ENCODE measurements around the gene OR52A5. TPM values are rescaled to one million over a fixed set of nuclear protein-coding genes. Genes with fewer than 3 reads are reported as not detected.
"Not testable (repeated sequence)": the region's sequence is repeated elsewhere in the genome, so short reads cannot be mapped to it uniquely, and the experiment has no call there.

Gene OR52A5
- total and polyA plus RNA-seq, 2 experiments from 2014 or later = 0.11 to 0.24 TPM

DNA sequence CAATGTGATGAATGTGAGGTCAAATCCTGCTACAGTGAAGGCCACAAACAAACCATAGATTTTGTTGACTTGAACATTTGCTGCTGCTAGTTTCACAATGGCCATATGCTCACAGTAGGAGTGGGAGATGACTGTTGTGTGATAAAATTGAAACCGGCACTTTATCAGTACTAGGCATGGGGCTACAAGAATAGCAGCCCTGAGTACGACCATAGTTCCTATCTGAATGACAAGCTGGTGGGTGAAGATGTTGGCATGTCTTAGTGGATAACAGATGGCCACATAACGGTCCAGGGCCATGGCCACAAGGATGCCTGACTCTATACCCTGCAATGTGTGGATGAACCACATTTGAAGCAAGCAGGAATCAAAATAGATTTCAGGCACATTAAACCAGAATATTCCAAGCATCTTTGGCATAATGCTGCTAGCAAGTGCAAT is 13.6 kb upstream of the OR52A5 start (continued):
- TF ChIP-seq, protein P1, sequence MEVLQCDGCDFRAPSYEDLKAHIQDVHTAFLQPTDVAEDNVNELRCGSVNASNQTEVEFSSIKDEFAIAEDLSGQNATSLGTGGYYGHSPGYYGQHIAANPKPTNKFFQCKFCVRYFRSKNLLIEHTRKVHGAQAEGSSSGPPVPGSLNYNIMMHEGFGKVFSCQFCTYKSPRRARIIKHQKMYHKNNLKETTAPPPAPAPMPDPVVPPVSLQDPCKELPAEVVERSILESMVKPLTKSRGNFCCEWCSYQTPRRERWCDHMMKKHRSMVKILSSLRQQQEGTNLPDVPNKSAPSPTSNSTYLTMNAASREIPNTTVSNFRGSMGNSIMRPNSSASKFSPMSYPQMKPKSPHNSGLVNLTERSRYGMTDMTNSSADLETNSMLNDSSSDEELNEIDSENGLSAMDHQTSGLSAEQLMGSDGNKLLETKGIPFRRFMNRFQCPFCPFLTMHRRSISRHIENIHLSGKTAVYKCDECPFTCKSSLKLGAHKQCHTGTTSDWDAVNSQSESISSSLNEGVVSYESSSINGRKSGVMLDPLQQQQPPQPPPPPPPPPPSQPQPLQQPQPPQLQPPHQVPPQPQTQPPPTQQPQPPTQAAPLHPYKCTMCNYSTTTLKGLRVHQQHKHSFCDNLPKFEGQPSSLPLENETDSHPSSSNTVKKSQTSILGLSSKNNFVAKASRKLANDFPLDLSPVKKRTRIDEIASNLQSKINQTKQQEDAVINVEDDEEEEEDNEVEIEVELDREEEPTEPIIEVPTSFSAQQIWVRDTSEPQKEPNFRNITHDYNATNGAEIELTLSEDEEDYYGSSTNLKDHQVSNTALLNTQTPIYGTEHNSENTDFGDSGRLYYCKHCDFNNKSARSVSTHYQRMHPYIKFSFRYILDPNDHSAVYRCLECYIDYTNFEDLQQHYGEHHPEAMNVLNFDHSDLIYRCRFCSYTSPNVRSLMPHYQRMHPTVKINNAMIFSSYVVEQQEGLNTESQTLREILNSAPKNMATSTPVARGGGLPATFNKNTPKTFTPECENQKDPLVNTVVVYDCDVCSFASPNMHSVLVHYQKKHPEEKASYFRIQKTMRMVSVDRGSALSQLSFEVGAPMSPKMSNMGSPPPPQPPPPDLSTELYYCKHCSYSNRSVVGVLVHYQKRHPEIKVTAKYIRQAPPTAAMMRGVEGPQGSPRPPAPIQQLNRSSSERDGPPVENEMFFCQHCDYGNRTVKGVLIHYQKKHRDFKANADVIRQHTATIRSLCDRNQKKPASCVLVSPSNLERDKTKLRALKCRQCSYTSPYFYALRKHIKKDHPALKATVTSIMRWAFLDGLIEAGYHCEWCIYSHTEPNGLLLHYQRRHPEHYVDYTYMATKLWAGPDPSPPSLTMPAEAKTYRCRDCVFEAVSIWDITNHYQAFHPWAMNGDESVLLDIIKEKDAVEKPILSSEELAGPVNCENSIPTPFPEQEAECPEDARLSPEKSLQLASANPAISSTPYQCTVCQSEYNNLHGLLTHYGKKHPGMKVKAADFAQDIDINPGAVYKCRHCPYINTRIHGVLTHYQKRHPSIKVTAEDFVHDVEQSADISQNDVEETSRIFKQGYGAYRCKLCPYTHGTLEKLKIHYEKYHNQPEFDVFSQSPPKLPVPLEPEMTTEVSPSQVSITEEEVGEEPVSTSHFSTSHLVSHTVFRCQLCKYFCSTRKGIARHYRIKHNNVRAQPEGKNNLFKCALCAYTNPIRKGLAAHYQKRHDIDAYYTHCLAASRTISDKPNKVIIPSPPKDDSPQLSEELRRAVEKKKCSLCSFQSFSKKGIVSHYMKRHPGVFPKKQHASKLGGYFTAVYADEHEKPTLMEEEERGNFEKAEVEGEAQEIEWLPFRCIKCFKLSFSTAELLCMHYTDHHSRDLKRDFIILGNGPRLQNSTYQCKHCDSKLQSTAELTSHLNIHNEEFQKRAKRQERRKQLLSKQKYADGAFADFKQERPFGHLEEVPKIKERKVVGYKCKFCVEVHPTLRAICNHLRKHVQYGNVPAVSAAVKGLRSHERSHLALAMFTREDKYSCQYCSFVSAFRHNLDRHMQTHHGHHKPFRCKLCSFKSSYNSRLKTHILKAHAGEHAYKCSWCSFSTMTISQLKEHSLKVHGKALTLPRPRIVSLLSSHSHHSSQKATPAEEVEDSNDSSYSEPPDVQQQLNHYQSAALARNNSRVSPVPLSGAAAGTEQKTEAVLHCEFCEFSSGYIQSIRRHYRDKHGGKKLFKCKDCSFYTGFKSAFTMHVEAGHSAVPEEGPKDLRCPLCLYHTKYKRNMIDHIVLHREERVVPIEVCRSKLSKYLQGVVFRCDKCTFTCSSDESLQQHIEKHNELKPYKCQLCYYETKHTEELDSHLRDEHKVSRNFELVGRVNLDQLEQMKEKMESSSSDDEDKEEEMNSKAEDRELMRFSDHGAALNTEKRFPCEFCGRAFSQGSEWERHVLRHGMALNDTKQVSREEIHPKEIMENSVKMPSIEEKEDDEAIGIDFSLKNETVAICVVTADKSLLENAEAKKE (CRISPR knock-in tag; IDR thresholded peaks at IDR 0.05) = no peak
- TF ChIP-seq EZH2phosphoT487 (IDR thresholded peaks at IDR 0.05; ENCODE audit: unreplicated experiment) (no peak), JUNB (IDR thresholded peaks at IDR 0.05; ENCODE audit: unreplicated experiment) (no peak), ZNF331 (CRISPR knock-in tag; IDR thresholded peaks at IDR 0.05; ENCODE audit: low read depth) (no peak), ZNF114 (CRISPR knock-in tag; IDR thresholded peaks at IDR 0.05) (no peak), STAT1 (IDR thresholded peaks at IDR 0.05; ENCODE audit: unreplicated experiment) (no peak)

DNA sequence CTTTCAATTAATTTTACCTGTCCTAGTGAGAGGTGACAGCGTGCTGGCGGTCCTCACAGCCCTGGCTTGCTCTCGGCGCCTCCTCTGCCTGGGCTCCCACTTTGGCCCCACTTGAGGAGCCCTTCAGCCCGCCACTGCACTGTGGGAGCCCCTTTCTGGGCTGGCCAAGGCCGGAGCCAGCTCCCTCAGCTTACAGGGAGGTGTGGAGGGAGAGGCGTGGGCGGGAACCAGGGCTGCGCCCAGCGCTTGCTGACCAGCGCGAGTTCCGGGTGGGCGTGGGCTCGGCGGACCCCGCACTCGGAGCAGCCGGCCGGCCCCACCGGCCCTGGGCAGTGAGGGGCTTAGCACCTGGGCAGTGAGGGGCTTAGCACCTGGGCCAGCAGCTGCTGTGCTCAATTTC is 6.0 kb upstream of the OR52A5 start:
- not testable (repeated sequence) for H3F3A ChIP-seq (replicated peaks; ENCODE audit: low read depth); H3K27ac ChIP-seq (ENCODE audit: low read depth); H3K79me2 ChIP-seq (replicated peaks; ENCODE audit: insufficient read depth); H3K36me3 ChIP-seq (ENCODE audit: insufficient read depth); H3K27ac Mint-ChIP-seq; DNase-seq (ENCODE audit: low spot score); H3K4me3 Mint-ChIP-seq; H3K4me1 ChIP-seq (ENCODE audit: insufficient read depth); ATAC-seq; H4K20me1 ChIP-seq (replicated peaks; ENCODE audit: insufficient read depth); H3K27me3 ChIP-seq (ENCODE audit: insufficient read depth); H3K36me3 Mint-ChIP-seq (ENCODE audit: low read depth); H3K9me3 Mint-ChIP-seq; H3K9me2 ChIP-seq (ENCODE audit: insufficient read depth); H3K27me3 Mint-ChIP-seq (ENCODE audit: insufficient read depth, low read depth, poor library complexity); H2AFZ ChIP-seq; H3K4me3 ChIP-seq; H3K4me1 Mint-ChIP-seq; H3K4me2 ChIP-seq

All from GM23338 (cell line).